ENCODE results near the gene LMAN2.
"Not testable (repeated sequence)": the region's sequence is repeated elsewhere in the genome, so short reads cannot be mapped to it uniquely, and the experiment has no call there.

The LMAN2 gene

DNA sequence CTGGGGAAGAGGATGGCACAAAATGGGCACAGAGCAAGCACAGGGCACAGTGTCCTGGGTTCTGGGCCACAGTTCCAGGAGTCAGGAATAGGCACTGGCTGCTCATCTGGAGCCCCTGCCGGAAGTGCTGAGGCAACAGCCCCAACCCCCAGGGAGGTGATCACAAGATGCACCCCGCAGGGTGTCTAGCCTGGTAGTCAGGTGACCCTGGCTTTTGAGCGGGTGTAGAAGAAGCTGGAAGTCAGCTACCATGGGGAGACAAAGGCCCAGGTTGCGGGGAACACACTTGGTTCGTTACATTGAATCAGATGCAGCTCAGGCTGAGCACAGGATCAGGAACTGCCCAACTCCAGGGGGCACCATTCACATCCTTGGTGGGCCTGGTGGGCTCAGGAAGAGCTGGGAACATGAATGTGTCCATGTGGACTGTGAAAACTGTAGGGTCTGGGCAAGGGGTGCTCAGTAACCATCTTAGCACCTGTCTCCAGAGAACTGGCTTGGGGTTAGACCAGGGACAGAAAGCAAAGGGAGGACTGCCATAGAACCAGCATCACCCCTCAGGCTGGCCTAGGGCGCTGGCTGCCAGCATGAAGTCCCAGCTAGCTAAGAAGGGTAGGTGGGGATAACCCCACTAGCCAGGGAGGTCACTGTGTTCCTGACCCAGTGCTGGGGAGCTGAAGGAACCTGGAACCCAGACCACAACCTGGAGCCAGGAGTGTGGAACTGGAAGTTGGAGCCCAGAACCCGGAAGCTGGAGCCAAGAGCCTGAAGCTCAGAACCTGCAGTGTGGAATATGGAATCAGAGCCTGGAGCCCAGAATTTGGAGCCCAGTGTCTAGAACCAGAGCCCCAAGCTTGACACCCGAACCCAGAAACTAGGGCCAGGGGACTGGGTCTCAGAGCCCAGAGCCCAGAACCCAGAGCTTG, 26.6 kb upstream of the LMAN2 start:
- no peak for DNase-seq (ENCODE audit: low spot score)
- TF ChIP-seq, protein P1, sequence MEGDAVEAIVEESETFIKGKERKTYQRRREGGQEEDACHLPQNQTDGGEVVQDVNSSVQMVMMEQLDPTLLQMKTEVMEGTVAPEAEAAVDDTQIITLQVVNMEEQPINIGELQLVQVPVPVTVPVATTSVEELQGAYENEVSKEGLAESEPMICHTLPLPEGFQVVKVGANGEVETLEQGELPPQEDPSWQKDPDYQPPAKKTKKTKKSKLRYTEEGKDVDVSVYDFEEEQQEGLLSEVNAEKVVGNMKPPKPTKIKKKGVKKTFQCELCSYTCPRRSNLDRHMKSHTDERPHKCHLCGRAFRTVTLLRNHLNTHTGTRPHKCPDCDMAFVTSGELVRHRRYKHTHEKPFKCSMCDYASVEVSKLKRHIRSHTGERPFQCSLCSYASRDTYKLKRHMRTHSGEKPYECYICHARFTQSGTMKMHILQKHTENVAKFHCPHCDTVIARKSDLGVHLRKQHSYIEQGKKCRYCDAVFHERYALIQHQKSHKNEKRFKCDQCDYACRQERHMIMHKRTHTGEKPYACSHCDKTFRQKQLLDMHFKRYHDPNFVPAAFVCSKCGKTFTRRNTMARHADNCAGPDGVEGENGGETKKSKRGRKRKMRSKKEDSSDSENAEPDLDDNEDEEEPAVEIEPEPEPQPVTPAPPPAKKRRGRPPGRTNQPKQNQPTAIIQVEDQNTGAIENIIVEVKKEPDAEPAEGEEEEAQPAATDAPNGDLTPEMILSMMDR (IDR thresholded peaks at IDR 0.05; ENCODE audit: extremely low read depth, missing control alignments) = no peak

DNA sequence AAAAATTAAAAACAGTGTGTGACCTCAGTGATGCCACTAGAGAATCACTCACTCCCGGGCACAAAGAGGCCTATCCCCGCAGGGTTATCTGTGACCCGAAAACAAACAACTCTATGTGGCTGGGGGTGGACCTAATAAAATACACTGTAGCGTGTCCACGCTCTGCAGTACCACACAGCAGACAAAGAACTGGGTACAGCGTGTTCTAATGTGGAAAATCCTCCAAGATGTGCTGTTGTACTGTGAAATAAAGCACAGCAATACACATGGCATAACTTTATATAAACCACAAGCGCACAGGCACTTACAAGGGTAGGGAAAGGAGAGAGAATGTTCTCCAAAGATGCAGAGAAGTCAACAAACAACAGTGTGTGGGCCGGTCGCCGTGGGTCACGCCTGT, 24.6 kb upstream of the LMAN2 start:
- no peak for DNase-seq (ENCODE audit: low spot score)
- TF ChIP-seq, protein P1 (IDR thresholded peaks at IDR 0.05; ENCODE audit: extremely low read depth, missing control alignments) = no peak

DNA sequence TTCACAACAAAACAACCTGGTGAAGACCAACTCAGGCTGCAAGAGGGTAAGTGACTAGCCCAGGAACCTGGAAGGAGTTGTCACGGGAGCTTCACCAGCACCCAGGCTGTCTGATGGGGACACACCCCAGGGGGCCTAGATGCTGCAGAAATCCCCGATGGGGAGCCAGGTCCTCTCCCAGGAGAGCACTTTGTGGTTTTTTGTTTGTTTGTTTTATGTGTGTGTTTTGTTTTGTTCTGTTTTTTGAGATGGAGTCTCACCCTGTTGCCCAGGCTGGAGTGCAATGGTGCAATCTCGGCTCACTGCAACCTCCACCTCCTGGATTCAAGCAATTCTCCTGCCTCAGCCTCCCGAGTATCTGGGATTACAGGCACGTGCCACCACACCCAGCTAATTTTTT, 24.0 kb upstream of the LMAN2 start:
- not testable (repeated sequence) for DNase-seq (ENCODE audit: low spot score)

DNA sequence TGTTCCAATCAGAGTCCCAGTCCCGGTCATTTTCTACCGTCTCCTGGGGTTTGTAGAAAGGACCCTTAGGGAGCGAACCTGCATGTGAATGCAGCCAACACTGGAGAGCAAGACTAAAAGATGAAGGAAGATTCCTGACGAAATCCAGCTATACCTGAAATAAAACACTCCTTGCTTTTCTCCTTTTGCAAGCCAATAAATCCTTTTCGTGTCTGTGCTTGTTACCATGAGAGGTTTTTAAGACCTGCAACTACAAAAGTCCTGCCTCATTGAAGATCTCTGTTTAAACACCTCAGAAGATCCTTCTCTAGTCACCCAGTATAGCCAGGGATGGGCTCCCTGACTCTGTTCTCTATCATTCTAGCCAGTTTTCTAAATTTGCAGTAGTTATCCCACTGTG, 22.7 kb upstream of the LMAN2 start:
- TF ChIP-seq, protein P1 (IDR thresholded peaks at IDR 0.05; ENCODE audit: extremely low read depth, missing control alignments) = no peak
- no peak for DNase-seq (ENCODE audit: low spot score)

DNA sequence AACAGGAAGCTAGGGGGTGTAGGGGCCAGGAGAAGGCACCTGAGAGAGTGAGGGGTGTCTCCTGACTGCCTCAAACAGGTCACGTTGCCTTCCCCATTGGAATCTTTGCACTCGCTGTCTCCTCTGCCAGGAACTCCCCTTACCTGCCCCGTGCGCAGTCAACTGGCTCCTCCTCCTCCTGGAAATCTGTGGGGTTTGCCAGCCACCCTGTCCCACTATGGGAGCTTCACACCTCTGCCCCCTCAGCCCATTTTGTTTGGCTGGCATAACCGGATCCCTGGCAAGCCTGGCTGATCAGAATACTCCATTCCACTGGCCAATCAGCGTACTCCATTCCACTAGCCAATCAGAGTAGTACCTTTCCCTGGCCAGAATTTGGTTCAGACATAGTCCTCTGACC, 22.3 kb upstream of the LMAN2 start:
- TF ChIP-seq, protein P1 (IDR thresholded peaks at IDR 0.05; ENCODE audit: extremely low read depth, missing control alignments) = no peak
- no peak for DNase-seq (ENCODE audit: low spot score)

DNA sequence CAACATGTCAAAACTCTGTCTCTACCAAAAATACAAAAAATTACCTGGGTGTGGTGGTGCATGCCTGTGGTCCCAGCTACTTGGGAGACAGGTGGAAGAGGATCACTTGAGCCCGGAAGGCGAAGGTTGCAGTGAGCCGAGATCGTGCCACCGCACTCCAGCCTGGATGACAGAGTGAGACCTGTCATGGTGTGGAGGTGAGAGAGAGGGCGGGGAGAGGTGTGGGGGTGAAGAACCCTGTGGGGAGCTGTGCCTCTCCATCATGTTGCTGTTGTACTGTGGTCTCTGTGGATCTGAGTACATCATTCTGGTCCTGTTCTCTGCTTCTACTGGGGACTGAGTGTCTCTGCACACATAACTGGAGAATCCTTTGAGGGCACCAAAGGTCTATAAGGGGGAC, 21.4 kb upstream of the LMAN2 start:
- TF ChIP-seq, protein P1 (IDR thresholded peaks at IDR 0.05; ENCODE audit: extremely low read depth, missing control alignments) = no peak
- DNase-seq (ENCODE audit: low spot score) = no peak

DNA sequence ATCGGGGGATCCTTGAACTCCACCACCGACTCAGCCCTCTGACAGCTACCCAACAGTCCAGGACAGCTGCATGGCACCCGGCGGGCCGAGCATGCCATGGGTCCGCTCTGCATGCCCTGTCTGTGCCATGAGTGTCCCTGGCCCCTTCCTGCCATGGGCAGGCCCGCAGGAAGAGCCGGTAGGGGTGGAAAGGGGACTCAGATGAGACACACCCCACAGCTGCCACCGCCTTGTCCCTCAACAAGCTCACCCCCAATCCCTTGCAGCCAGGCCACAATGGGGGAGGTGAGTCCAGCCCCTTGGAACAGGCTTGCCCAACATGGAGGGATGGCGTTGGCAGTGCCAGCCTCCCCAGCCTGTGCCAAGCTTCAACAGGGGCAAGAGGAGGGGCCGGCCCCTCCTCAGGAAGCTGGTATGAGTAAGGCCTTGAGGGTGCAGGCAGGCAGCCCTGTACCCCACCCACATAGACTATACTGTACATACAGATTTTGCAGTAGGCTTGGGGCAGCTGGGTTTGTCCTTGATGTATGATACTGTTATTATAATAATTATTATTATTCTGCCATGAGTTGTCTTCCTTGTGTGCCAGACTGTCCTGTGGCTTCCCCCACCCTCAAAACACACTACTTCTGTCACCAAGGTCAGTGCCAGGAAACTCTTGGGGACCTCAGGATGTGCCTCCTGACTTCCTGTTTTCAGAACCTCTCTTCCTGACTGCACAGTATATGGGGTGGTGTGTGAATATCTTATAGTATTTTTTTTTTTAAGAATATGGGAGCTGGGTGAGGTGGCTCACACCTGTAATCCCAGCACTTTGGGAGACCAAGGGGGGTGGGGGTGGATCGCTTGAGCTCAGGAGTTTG, 20.8 kb upstream of the LMAN2 start:
- no peak for DNase-seq (ENCODE audit: low spot score)
- TF ChIP-seq, protein P1 (IDR thresholded peaks at IDR 0.05; ENCODE audit: extremely low read depth, missing control alignments) = no peak
